GF-D8 (cell line): ENCODE results near the gene DMRT3.
"Not testable (repeated sequence)": the region's sequence is repeated elsewhere in the genome, so short reads cannot be mapped to it uniquely, and the experiment has no call there.

Source experiments
- DNase-seq: peaks from one replicate; lab custom pipeline; 2025; lab: John Stamatoyannopoulos, UW

DMRT3 gene

GRCh38 chr9:971901-972500, 4.5 kb upstream of the DMRT3 start:
- no peak for DNase-seq

GRCh38 chr9:972501-973294, 3.8 kb upstream of the DMRT3 start:
- DNase-seq, result no peak

- no peak for DNase-seq
These were observed 3.1 kb upstream of the DMRT3 start for GRCh38 chr9:973295-973834.

- no peak for DNase-seq
These were observed 2.1 kb upstream of the DMRT3 start for GRCh38 chr9:974031-974995.

DNA sequence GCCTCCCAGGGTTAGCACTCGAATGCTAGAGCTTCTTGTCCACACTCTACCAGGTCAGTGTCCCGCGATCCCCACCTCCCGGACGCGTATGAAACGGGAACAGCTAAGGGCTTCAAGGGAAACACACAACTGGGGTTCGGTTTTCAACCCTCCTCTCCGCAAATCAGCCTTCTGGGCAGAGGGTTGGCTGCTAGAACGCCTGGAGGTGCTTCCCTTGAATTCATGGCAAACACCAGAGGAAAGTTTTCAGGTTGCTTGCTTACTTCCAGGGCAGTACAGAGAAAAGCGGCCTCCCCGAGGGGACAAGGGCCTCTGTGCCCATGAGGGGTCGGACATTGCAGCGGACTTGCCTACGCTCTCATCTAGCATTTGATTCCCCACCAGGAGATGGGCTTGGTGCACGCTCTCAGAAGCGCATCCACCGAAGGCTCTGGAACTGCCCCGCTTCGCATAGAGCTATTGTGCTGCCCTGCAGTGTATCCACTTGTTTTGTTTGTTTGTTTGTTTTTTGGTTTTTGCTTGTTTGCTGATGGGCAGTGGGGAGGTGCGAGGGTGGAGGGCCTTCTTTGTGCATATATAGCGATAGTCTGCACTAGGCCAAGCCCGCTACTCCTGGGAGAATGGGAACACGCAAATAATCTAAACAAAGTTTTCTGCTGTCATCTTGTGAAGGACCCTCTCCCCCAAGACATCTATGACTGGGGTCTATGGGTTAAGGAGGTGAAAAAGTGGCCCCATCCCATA, 1.3 kb upstream of the DMRT3 start:
- no peak for DNase-seq

GRCh38 chr9:975740-976257, 656 bp upstream of the DMRT3 start:
- no peak for DNase-seq

DNA sequence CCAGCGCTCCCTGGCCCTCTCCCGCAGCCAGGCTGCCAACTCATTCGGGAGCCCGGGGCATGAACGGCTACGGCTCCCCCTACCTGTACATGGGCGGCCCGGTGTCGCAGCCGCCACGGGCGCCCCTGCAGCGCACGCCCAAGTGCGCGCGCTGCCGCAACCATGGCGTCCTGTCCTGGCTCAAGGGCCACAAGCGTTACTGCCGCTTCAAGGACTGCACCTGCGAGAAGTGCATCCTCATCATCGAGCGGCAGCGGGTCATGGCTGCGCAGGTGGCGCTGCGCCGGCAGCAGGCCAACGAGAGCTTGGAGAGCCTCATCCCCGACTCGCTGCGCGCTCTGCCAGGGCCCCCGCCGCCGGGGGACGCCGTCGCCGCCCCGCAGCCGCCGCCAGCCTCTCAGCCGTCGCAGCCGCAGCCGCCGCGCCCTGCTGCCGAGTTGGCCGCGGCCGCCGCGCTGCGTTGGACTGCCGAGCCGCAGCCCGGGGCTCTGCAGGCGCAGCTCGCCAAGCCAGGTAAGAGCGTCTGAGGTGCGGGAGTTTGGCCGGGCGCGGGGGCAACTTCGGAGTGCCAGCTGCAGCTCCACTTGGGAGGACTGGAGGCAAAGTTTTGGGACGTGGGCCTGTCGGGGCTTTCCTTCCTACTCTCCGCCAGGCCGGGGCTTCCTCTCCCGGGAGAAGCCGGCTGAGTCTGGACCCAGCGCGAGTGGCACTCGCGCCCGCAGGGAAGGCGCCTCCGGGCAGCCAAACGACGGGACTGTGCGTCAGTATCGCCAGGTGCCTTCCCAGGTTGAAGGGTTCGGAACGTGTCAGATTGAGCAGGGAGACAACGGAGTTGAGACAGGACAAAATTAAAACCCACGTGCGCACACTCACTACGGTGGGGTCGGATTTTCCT, 735 bp downstream of the DMRT3 start:
- DNase-seq, result no peak

DNA sequence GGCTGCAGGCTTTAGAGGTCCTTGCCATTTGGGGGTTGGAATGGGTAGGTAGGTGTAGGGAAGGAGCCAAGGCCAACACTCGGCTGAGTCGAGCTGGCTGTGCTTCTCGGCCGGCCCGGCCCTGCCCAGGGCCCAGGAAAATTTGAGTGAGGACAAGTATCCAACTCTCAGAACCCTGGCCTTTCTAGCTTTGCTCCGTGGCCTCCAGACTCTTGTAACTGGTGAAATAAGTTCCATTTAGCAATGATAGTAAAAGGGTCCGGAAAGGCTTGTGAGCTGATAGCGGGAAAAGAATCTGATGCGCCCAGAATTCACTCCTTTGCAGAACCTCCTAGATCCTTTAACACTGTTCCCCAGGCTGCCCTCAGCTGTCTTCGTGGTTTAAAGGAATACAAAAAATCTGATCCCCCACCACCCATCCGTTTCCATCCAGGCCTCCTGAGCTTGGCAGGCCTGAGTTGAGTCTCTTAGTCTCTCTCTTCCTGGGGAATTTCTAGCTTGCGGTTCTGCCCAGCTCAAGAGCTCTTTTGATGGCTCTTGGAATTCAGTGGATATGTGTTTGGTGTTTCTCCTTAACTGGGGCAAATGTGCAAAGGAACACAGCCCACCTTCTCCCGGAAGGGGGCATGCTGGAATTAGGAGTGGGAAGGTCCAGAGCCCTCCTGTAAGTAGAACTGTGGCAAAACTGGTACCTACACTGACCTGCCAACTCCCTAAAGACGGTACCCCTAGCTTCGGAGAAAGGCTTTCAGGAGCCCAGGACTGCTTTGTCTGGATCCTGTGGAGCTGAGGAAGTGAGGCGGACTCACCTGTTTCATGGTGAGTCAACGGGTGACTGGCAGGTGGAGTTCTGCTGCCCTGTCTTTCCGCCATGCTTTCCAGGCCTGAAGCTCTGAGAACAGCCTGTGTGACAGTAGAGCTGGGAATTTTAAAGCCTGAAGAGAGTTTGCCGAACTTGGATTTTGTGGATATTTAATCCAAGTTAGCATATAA, 1.7 kb downstream of the DMRT3 start:
- no peak for DNase-seq

- DNase-seq, result no peak
These were observed 3.5 kb downstream of the DMRT3 start for GRCh38 chr9:979983-980382.

DNA sequence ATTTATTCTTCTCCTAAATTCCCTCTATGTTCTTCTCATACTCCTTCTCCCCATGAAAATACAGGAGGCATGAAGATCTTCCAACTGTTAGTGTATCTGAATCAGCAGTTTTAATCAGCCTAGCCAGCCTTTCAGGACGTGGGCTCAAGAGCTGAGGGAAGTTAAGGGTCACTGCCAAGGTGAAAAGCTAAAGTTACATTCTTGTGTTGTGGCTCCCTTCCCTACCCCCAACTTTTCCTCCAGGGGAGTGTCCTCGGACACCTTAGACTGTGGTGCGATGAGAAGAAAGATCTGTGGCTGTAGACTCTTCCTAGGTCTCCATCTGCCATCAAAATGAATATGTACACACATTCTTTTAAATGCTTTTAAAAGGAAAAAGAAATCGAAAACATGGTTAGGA, 4.2 kb downstream of the DMRT3 start:
- DNase-seq, result no peak

DNA sequence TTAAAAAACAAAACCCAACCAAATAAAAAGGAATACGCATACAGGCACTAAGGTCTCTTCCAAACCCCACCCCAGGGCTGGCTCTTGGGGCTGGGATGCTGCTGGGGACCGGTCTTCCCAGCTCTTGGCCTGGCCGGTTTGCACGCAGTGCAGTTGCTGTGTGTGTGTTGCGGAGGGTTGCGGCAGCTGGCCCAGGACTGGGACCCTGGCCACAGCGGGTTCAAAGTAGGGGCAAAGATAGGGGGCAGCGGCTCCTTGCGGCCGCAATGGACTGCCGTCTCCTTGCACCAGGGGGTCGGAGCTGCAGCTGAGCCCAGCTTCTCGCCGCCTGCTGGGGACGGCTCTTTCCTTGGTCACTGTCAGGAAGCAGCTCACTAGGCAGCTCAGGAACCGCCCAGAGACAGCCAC, 5.0 kb downstream of the DMRT3 start:
- no peak for DNase-seq

- no peak for DNase-seq
These were observed 6.2 kb downstream of the DMRT3 start for GRCh38 chr9:982394-983230.

GRCh38 chr9:994005-994404, 17.6 kb downstream of the DMRT3 start:
- no peak for DNase-seq

GRCh38 chr9:995192-995591, 18.7 kb downstream of the DMRT3 start:
- DNase-seq, result no peak

DNA sequence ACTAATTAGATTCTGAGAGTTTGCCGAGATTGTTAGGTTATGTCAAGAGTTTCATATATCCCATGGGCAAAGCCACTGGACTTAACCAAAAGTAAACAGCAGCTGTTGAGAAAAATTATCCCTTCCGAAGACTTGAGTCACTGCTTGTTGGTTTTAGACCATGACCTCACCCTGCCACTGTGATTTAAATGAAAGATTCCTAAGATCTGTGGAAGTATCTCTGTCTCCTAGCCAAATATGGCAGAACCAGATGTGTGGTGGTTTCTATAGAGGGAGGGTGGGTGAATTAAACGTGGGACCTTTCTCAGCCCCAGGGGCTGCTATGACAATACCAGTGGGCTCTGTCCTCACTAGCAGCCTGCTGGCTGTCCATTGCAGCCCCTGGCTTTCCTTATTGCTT, 19.3 kb downstream of the DMRT3 start:
- no peak for DNase-seq

DNA sequence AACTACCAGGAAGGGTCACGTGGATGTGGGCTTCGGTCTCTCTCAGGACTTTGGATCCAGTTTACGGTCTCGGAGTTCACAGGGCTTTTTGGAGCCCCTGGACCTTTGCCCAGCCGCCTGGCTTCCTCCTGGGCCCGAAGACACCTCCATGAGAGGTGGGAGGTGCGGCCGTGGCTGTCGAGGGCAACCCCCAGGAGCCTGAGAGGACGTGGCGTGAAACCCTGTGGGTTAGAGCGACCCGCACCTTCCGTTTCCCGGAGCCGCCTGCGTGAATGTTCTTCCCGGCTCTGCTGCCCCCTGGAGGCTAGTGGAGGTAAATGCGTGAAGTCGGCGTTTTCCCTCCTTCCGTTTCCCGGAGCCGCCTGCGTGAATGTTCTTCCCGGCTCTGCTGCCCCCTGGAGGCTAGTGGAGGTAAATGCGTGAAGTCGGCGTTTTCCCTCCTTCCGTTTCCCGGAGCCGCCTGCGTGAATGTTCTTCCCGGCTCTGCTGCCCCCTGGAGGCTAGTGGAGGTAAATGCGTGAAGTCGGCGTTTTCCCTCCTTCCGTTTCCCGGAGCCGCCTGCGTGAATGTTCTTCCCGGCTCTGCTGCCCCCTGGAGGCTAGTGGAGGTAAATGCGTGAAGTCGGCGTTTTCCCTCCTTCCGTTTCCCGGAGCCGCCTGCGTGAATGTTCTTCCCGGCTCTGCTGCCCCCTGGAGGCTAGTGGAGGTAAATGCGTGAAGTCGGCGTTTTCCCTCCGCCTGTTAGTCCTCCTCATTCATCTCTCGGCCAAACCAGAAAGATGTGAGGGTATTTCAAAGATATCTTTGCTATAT, 22.1 kb downstream of the DMRT3 start:
- not testable (repeated sequence) for DNase-seq

DNA sequence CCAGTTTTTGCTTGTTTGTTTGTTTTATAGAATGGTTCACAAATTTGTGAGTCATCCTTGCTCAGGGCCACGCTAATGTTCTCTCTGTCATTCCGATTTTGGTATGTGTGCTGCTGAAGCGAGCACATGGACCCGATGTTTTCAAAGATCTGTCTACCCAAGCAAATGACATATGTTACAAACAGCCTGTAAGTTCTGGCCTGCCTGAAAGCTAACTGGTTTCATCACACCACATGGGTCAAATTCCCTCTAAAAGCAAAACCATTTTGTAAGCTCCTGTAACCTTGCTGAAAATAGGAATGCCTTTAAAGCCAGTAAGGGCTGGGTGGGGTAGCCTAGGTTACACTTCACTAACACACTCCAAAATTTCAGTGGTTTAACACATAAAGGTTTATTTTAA, 25.4 kb downstream of the DMRT3 start:
- DNase-seq, result no peak
